Measurements from ENCODE around the gene FBLN7. TPM values are rescaled to one million over a fixed set of nuclear protein-coding genes. Genes with fewer than 3 reads are reported as not detected.
"Not testable (repeated sequence)": the region's sequence is repeated elsewhere in the genome, so short reads cannot be mapped to it uniquely, and the experiment has no call there.

FBLN7 gene
- polyA plus RNA-seq, 2 donors, result 0.14 to 0.33 TPM

DNA sequence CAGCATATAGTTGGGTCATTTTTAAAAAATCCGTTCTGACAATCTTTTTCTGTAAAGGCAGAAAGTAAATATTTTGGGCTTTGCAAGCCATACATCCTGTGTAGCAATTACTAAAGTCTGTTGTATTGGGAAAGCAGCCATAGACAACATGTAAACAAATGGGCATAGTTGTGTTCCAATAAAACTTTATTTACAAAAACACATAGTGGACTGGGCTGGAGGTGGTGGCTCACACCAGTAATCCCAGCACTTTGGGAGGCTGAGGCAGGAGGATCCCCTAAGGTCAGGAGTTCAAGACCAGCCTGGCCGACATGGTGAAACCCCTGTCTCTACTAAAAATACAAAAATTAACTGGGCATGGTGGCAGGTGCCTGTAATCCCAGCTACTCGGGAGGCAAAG, 69.7 kb downstream of the FBLN7 start:
- 82 to 90% methylated on average over 3 of the region's 3 CpGs for WGBS, 2 donors
- H3K9me3 ChIP-seq (ENCODE audit: control insufficient read depth in 2 of 2, insufficient read depth in 1 of 2, low read depth in 1 of 2, low read length in 1 of 2); H3K27ac ChIP-seq (ENCODE audit: low read depth in 2 of 2, low read length in 1 of 2); H3K36me3 ChIP-seq (ENCODE audit: control insufficient read depth in 2 of 2, insufficient read depth in 2 of 2, low read length in 1 of 2); H3K4me3 ChIP-seq (ENCODE audit: low read depth in 1 of 2, low read length in 2 of 2); H3K4me1 ChIP-seq (ENCODE audit: control insufficient read depth in 2 of 2, insufficient read depth in 2 of 2, low read length in 1 of 2); H3K27me3 ChIP-seq (ENCODE audit: control insufficient read depth in 1 of 2, insufficient read depth in 2 of 2, low read length in 2 of 2): not testable (repeated sequence)

DNA sequence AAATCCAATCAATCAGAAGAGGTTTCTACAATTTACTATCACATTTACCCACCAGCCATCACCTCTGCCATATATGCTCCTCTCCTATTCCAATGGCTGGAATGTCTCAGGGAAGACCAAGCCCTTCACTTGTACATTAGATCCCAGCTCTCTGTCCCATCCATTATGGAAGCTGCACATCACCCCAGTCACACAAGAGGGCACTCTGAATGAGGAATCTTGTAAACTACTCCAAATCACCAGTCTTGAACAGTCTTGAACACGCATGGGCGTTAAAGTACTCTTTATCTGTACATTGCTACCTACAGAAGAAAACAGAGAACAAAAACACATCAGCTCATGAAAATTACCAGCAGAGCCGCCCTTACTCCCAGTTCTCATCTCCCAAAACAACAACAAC, 78.0 kb downstream of the FBLN7 start:
- no peaks in the 10 kb centered on the region for H3K4me1 ChIP-seq (ENCODE audit: control insufficient read depth in 2 of 2, insufficient read depth in 2 of 2, low read length in 1 of 2)
- H3K27ac ChIP-seq (ENCODE audit: low read depth in 2 of 2, low read length in 1 of 2), result no peak overlapping the region
- H3K9me3 ChIP-seq (ENCODE audit: control insufficient read depth in 2 of 2, insufficient read depth in 1 of 2, low read depth in 1 of 2, low read length in 1 of 2), result peaks cover 0 to 2% of the 10 kb centered on the region in 2 donors
- 95 to 98% methylated on average over 3 of the region's 3 CpGs for WGBS, 2 donors
- H3K27me3 ChIP-seq (ENCODE audit: control insufficient read depth in 1 of 2, insufficient read depth in 2 of 2, low read length in 2 of 2), result no peaks in the 10 kb centered on the region
- H3K36me3 ChIP-seq (ENCODE audit: control insufficient read depth in 2 of 2, insufficient read depth in 2 of 2, low read length in 1 of 2), result peaks cover 0 to 3% of the 10 kb centered on the region in 2 donors
- H3K4me3 ChIP-seq (ENCODE audit: low read depth in 1 of 2, low read length in 2 of 2), result no peak overlapping the region

DNA sequence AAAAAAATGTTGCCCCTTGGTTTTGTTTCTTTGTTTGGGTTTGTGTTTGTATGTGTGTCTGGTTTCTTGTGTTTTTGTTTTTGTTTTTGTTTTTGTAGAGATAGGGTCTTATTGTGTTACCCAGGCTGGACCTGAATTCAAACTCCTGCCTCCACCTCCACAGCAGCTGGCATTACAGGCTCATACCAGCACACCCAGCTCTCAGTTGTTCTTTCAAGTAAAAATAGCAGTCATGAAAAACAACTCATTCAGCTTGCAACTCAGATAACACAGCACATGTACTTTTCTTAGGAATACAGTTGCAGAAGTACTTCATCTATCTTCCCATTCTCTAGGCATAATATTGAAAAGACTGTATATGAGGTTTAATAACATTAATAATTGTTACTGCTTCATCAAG, 79.7 kb downstream of the FBLN7 start:
- H3K4me3 ChIP-seq (ENCODE audit: low read depth in 1 of 2, low read length in 2 of 2), result no peak overlapping the region
- H3K36me3 ChIP-seq (ENCODE audit: control insufficient read depth in 2 of 2, insufficient read depth in 2 of 2, low read length in 1 of 2), result peaks cover 0 to 3% of the 10 kb centered on the region in 2 donors
- no peaks in the 10 kb centered on the region for H3K27me3 ChIP-seq (ENCODE audit: control insufficient read depth in 1 of 2, insufficient read depth in 2 of 2, low read length in 2 of 2)
- no peaks in the 10 kb centered on the region for H3K4me1 ChIP-seq (ENCODE audit: control insufficient read depth in 2 of 2, insufficient read depth in 2 of 2, low read length in 1 of 2)
- H3K27ac ChIP-seq (ENCODE audit: low read depth in 2 of 2, low read length in 1 of 2), result no peak overlapping the region
- peaks cover 0 to 2% of the 10 kb centered on the region in 2 donors for H3K9me3 ChIP-seq (ENCODE audit: control insufficient read depth in 2 of 2, insufficient read depth in 1 of 2, low read depth in 1 of 2, low read length in 1 of 2)

DNA sequence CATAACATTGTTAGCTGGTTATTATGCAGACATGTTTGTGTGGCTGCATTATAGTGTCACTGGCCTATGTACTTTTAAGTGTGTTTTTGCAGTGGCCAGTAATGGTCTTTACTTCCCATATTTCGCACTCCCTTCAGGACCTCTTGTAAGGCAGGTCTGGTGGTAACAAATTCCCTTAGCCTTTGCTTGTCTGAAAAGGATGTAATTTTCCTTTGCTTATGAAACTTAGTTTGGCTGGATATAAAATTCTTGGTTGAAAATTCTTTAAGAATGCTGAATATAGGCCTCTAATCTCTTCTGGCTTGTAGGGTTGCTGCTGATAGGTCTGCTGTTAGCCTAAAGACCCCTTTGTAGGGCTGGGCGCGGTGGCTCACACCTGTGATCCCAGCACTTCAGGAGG, 82.0 kb downstream of the FBLN7 start:
- H3K27ac ChIP-seq (ENCODE audit: low read depth in 2 of 2, low read length in 1 of 2), result no peak overlapping the region
- no peaks in the 10 kb centered on the region for H3K36me3 ChIP-seq (ENCODE audit: control insufficient read depth in 2 of 2, insufficient read depth in 2 of 2, low read length in 1 of 2)
- H3K4me3 ChIP-seq (ENCODE audit: low read depth in 1 of 2, low read length in 2 of 2), result no peak overlapping the region
- no peaks in the 10 kb centered on the region for H3K9me3 ChIP-seq (ENCODE audit: control insufficient read depth in 2 of 2, insufficient read depth in 1 of 2, low read depth in 1 of 2, low read length in 1 of 2)
- WGBS, 2 donors, result 97 to 98% methylated on average over 3 of the region's 3 CpGs
- no peaks in the 10 kb centered on the region for H3K27me3 ChIP-seq (ENCODE audit: control insufficient read depth in 1 of 2, insufficient read depth in 2 of 2, low read length in 2 of 2)
- no peaks in the 10 kb centered on the region for H3K4me1 ChIP-seq (ENCODE audit: control insufficient read depth in 2 of 2, insufficient read depth in 2 of 2, low read length in 1 of 2)

DNA sequence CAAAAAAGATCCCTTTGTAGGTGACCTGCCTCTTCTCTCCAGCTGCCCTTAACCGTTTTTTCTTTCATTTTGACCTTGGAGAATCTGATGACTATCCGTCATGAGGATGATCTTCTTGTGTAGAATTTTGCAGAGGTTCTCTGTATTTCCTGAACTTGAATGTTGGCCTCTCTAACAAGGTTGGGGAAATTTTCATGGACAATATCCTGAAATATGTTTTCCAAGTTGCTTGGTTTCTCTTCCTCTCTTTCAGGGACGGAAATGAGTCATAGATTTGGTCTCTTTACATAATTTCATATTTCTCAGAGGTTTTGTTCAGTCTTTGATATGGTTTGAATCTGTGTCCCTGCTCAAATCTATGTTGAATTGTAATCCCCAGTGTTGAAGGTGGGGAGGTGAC, 82.6 kb downstream of the FBLN7 start:
- Histone ChIP-seq H3K36me3 (ENCODE audit: control insufficient read depth in 2 of 2, insufficient read depth in 2 of 2, low read length in 1 of 2) (no peaks in the 10 kb centered on the region), H3K4me1 (ENCODE audit: control insufficient read depth in 2 of 2, insufficient read depth in 2 of 2, low read length in 1 of 2) (no peaks in the 10 kb centered on the region), H3K9me3 (ENCODE audit: control insufficient read depth in 2 of 2, insufficient read depth in 1 of 2, low read depth in 1 of 2, low read length in 1 of 2) (no peaks in the 10 kb centered on the region), H3K27me3 (ENCODE audit: control insufficient read depth in 1 of 2, insufficient read depth in 2 of 2, low read length in 2 of 2) (no peaks in the 10 kb centered on the region), H3K27ac (ENCODE audit: low read depth in 2 of 2, low read length in 1 of 2) (no peak overlapping the region), H3K4me3 (ENCODE audit: low read depth in 1 of 2, low read length in 2 of 2) (no peak overlapping the region)
- WGBS, 2 donors, result 95 to 96% methylated on average over 3 of the region's 3 CpGs

DNA sequence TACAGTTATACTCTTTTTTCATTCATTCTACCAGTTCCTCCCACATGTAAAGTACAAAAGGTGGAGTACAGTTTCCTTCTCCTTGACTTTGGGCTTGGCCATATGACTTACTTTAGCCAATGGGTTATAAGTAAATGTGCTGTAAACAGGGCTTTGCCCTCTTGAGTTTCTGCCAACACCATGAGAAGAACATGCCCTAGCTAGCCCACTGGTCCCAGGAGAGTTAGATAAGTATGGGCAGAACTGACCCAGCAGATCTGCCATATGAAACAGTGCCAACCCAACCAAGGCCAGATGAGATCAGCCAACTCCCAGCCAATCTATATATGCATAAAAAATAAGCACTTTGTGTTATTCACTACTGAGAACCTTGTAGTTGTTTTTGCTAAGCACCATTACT, 91.2 kb downstream of the FBLN7 start:
- no peaks in the 10 kb centered on the region for H3K4me1 ChIP-seq (ENCODE audit: control insufficient read depth in 2 of 2, insufficient read depth in 2 of 2, low read length in 1 of 2)
- no peaks in the 10 kb centered on the region for H3K9me3 ChIP-seq (ENCODE audit: control insufficient read depth in 2 of 2, insufficient read depth in 1 of 2, low read depth in 1 of 2, low read length in 1 of 2)
- no peaks in the 10 kb centered on the region for H3K27me3 ChIP-seq (ENCODE audit: control insufficient read depth in 1 of 2, insufficient read depth in 2 of 2, low read length in 2 of 2)
- no peak overlapping the region for H3K27ac ChIP-seq (ENCODE audit: low read depth in 2 of 2, low read length in 1 of 2)
- no peak overlapping the region for H3K4me3 ChIP-seq (ENCODE audit: low read depth in 1 of 2, low read length in 2 of 2)
- H3K36me3 ChIP-seq (ENCODE audit: control insufficient read depth in 2 of 2, insufficient read depth in 2 of 2, low read length in 1 of 2), result no peaks in the 10 kb centered on the region

DNA sequence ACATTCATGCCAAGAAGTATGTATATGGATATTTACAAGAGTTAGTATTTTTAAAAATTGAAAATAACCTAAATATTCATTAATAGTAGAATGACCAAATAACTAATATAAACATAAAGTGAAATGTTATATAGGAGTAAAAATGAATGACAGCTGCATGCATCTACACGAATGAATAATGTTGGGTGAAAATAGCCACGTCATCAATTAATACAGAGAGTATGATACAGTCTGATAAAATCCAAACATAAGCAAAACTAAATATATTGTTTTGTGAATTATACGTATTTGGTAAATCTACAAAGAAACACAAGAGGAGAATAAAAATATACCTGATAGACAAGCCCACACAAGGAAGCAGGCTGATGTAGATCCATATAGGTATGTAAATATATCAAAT, 92.2 kb downstream of the FBLN7 start:
- H3K4me3 ChIP-seq (ENCODE audit: low read depth in 1 of 2, low read length in 2 of 2), result no peak overlapping the region
- no peak overlapping the region for H3K27ac ChIP-seq (ENCODE audit: low read depth in 2 of 2, low read length in 1 of 2)
- no peaks in the 10 kb centered on the region for H3K27me3 ChIP-seq (ENCODE audit: control insufficient read depth in 1 of 2, insufficient read depth in 2 of 2, low read length in 2 of 2)
- 95 to 98% methylated on average over 3 of the region's 3 CpGs for WGBS, 2 donors
- H3K36me3 ChIP-seq (ENCODE audit: control insufficient read depth in 2 of 2, insufficient read depth in 2 of 2, low read length in 1 of 2), result no peaks in the 10 kb centered on the region
- H3K4me1 ChIP-seq (ENCODE audit: control insufficient read depth in 2 of 2, insufficient read depth in 2 of 2, low read length in 1 of 2), result no peaks in the 10 kb centered on the region
- H3K9me3 ChIP-seq (ENCODE audit: control insufficient read depth in 2 of 2, insufficient read depth in 1 of 2, low read depth in 1 of 2, low read length in 1 of 2), result no peaks in the 10 kb centered on the region

Other genes starting within 250 kb of the FBLN7 start
- 1 to 10 TPM; 2.5 to 2.9 TPM for gene MERTK, start 239.8 kb upstream of the FBLN7 start, polyA plus RNA-seq
- gene TMEM87B, start 83.1 kb upstream of the FBLN7 start, polyA plus RNA-seq, result 10 to 100 TPM in 1 of 2 donors, 1 to 10 TPM in 1; 9.1 to 10.1 TPM
- 1 to 10 TPM; 5.2 to 7.6 TPM for gene ZC3H8, start 116.7 kb downstream of the FBLN7 start, polyA plus RNA-seq
- 1 to 10 TPM in 1 of 2 donors, under 1 TPM in 1; 0.61 to 1.9 TPM for gene ZC3H6, start 137.2 kb downstream of the FBLN7 start, polyA plus RNA-seq